Measurements from ENCODE around the gene TMEM119. TPM values are rescaled to one million over a fixed set of nuclear protein-coding genes. Genes with fewer than 3 reads are reported as not detected.

TMEM119 gene
- total RNA-seq, 1 donor from 2014 or later, result 34.6 TPM

GRCh38 chr12:108612788-108613282, 15.0 kb upstream of the TMEM119 start:
- Histone ChIP-seq H3K36me3 (no peaks in the 10 kb centered on the region), H3K27me3 (no peaks in the 10 kb centered on the region), H3K27ac (no peak overlapping the region), H3K9me3 (no peaks in the 10 kb centered on the region), H3K4me1 (peaks cover under 1% of the 10 kb centered on the region), H3K4me3 (no peak overlapping the region)
- no peak for TF ChIP-seq POLR2A (IDR thresholded peaks at IDR 0.05)
- no peak for TF ChIP-seq POLR2AphosphoS5 (IDR thresholded peaks at IDR 0.05; ENCODE audit: insufficient read depth in 1 of 2, low read depth in 1 of 2)
- TF ChIP-seq CTCF (IDR thresholded peaks at IDR 0.05), result no peak
- intact Hi-C loops (cut with DNase I), result no loop called here
- no peak for DNase-seq (ENCODE audit: extremely low spot score in 2 of 2)

GRCh38 chr12:108611884-108612415, 14.1 kb upstream of the TMEM119 start:
- Histone ChIP-seq H3K4me3 (no peak overlapping the region), H3K36me3 (no peaks in the 10 kb centered on the region), H3K4me1 (no peaks in the 10 kb centered on the region), H3K27ac (no peak overlapping the region), H3K27me3 (no peaks in the 10 kb centered on the region), H3K9me3 (no peaks in the 10 kb centered on the region)
- no peak for DNase-seq (ENCODE audit: extremely low spot score in 2 of 2)
- no peak for TF ChIP-seq POLR2AphosphoS5 (IDR thresholded peaks at IDR 0.05; ENCODE audit: insufficient read depth in 1 of 2, low read depth in 1 of 2)
- no peak for TF ChIP-seq CTCF (IDR thresholded peaks at IDR 0.05)
- no peak for TF ChIP-seq POLR2A (IDR thresholded peaks at IDR 0.05)
- intact Hi-C loops (cut with DNase I), result no loop called here

- Histone ChIP-seq H3K9me3 (no peaks in the 10 kb centered on the region), H3K4me1 (no peaks in the 10 kb centered on the region), H3K27me3 (no peaks in the 10 kb centered on the region), H3K4me3 (no peak overlapping the region), H3K36me3 (no peaks in the 10 kb centered on the region), H3K27ac (peak overlapping the region; percentile 71)
- intact Hi-C loops (cut with DNase I), result no loop called here
- DNase-seq (ENCODE audit: extremely low spot score in 2 of 2), result no peak
- no peak for TF ChIP-seq POLR2AphosphoS5 (IDR thresholded peaks at IDR 0.05; ENCODE audit: insufficient read depth in 1 of 2, low read depth in 1 of 2)
- no peak for TF ChIP-seq POLR2A (IDR thresholded peaks at IDR 0.05)
- no peak for TF ChIP-seq CTCF (IDR thresholded peaks at IDR 0.05)
Observed at GRCh38 chr12:108610856-108611605, 13.1 kb upstream of the TMEM119 start.

GRCh38 chr12:108610336-108610815, 12.5 kb upstream of the TMEM119 start:
- intact Hi-C loops (cut with DNase I), result no loop called here
- Histone ChIP-seq H3K27me3 (no peaks in the 10 kb centered on the region), H3K36me3 (no peaks in the 10 kb centered on the region), H3K9me3 (no peaks in the 10 kb centered on the region), H3K4me3 (no peak overlapping the region), H3K27ac (peak overlapping the region; percentile 71), H3K4me1 (no peaks in the 10 kb centered on the region)
- TF ChIP-seq POLR2A (IDR thresholded peaks at IDR 0.05) (no peak), POLR2AphosphoS5 (IDR thresholded peaks at IDR 0.05; ENCODE audit: insufficient read depth in 1 of 2, low read depth in 1 of 2) (no peak), CTCF (IDR thresholded peaks at IDR 0.05) (no peak)
- DNase-seq (ENCODE audit: extremely low spot score in 2 of 2), result no peak
